ENCODE results near the gene DNAH14. TPM values are rescaled to one million over a fixed set of nuclear protein-coding genes. Genes with fewer than 3 reads are reported as not detected.
A peak's percentile ranks its signal among the peaks of the same experiment; 100 is the strongest.
"Not testable (repeated sequence)": the region's sequence is repeated elsewhere in the genome, so short reads cannot be mapped to it uniquely, and the experiment has no call there.

Gene DNAH14
- total RNA-seq, 2 donors from 2014 or later, result 36.6 to 41.6 TPM

GRCh38 chr1:224933584-224933983 is 4.1 kb downstream of the DNAH14 start:
- no peak overlapping the region for H3K4me3 Mint-ChIP-seq
- H3K4me1 ChIP-seq (ENCODE audit: control insufficient read depth, insufficient read depth, low read length), result no peaks in the 10 kb centered on the region
- H3K36me3 Mint-ChIP-seq (ENCODE audit: low read depth), result peaks cover 36% of the 10 kb centered on the region
- H3K27ac ChIP-seq (ENCODE audit: low read depth, low read length), result no peak overlapping the region
- peak overlapping the region; percentile 44 for H3K4me3 ChIP-seq (ENCODE audit: low read length)
- peaks cover 3% of the 10 kb centered on the region for H3K36me3 ChIP-seq (ENCODE audit: control insufficient read depth, insufficient read depth, low read length)
- H3K27me3 ChIP-seq (ENCODE audit: control insufficient read depth, insufficient read depth, low read length, poor library complexity, severe bottlenecking), result no peaks in the 10 kb centered on the region
- no peak overlapping the region for H3K9ac ChIP-seq (ENCODE audit: extremely low read depth, low read length, poor library complexity, severe bottlenecking)
- DNase-seq, result no peak
- no peak overlapping the region for H3K27ac Mint-ChIP-seq
- no peak for TF ChIP-seq CTCF (conservative IDR thresholded peaks at IDR 0.05)
- no peaks in the 10 kb centered on the region for H3K4me1 Mint-ChIP-seq
- peaks cover 72% of the 10 kb centered on the region for H3K9me3 Mint-ChIP-seq
- H3K9me3 ChIP-seq (ENCODE audit: control insufficient read depth, low read length), result peaks cover 70% of the 10 kb centered on the region
- 96 to 100% methylated on average over 1 to 4 of the region's 4 CpGs for WGBS, 2 experiments (ENCODE audit: insufficient coverage in 1 of 2, insufficient read length in 1 of 2)
- no peaks in the 10 kb centered on the region for H3K27me3 Mint-ChIP-seq (ENCODE audit: insufficient read depth)

- Histone ChIP-seq H3K9me3 (ENCODE audit: control insufficient read depth, low read length) (peaks cover 60% of the 10 kb centered on the region), H3K36me3 (ENCODE audit: control insufficient read depth, insufficient read depth, low read length) (no peaks in the 10 kb centered on the region), H3K4me1 (ENCODE audit: control insufficient read depth, insufficient read depth, low read length) (no peaks in the 10 kb centered on the region), H3K27me3 (ENCODE audit: control insufficient read depth, insufficient read depth, low read length, poor library complexity, severe bottlenecking) (no peaks in the 10 kb centered on the region), H3K9ac (ENCODE audit: extremely low read depth, low read length, poor library complexity, severe bottlenecking) (no peak overlapping the region), H3K4me3 (ENCODE audit: low read length) (peak overlapping the region; percentile 32), H3K27ac (ENCODE audit: low read depth, low read length) (no peak overlapping the region)
- Mint-ChIP-seq H3K4me3 (no peak overlapping the region), H3K4me1 (no peaks in the 10 kb centered on the region), H3K27me3 (ENCODE audit: insufficient read depth) (peaks cover 1% of the 10 kb centered on the region), H3K27ac (no peak overlapping the region), H3K36me3 (ENCODE audit: low read depth) (peaks cover 27% of the 10 kb centered on the region), H3K9me3 (peaks cover 78% of the 10 kb centered on the region)
- TF ChIP-seq CTCF (conservative IDR thresholded peaks at IDR 0.05), result no peak
- WGBS, 2 experiments (ENCODE audit: insufficient coverage in 1 of 2, insufficient read length in 1 of 2), result 91 to 100% methylated on average over 1 to 3 of the region's 4 CpGs
- no peak for DNase-seq
These were observed 9.2 kb downstream of the DNAH14 start for GRCh38 chr1:224938652-224939051.

- Mint-ChIP-seq H3K36me3 (ENCODE audit: low read depth) (peaks cover 23% of the 10 kb centered on the region), H3K4me3 (no peak overlapping the region), H3K9me3 (peaks cover 75% of the 10 kb centered on the region), H3K27ac (no peak overlapping the region), H3K27me3 (ENCODE audit: insufficient read depth) (peaks cover 1% of the 10 kb centered on the region), H3K4me1 (no peaks in the 10 kb centered on the region)
- no peaks in the 10 kb centered on the region for H3K4me1 ChIP-seq (ENCODE audit: control insufficient read depth, insufficient read depth, low read length)
- no peak overlapping the region for H3K9ac ChIP-seq (ENCODE audit: extremely low read depth, low read length, poor library complexity, severe bottlenecking)
- H3K36me3 ChIP-seq (ENCODE audit: control insufficient read depth, insufficient read depth, low read length), result no peaks in the 10 kb centered on the region
- no peak overlapping the region for H3K27ac ChIP-seq (ENCODE audit: low read depth, low read length)
- no peak for TF ChIP-seq CTCF (conservative IDR thresholded peaks at IDR 0.05)
- no peak for DNase-seq
- no peaks in the 10 kb centered on the region for H3K27me3 ChIP-seq (ENCODE audit: control insufficient read depth, insufficient read depth, low read length, poor library complexity, severe bottlenecking)
- peaks cover 47% of the 10 kb centered on the region for H3K9me3 ChIP-seq (ENCODE audit: control insufficient read depth, low read length)
- no peak overlapping the region for H3K4me3 ChIP-seq (ENCODE audit: low read length)
These were observed 10.5 kb downstream of the DNAH14 start for GRCh38 chr1:224939844-224940425.

GRCh38 chr1:224940735-224941134 is 11.3 kb downstream of the DNAH14 start:
- not testable (repeated sequence) for H3K4me1 ChIP-seq (ENCODE audit: control insufficient read depth, insufficient read depth, low read length); H3K27me3 Mint-ChIP-seq (ENCODE audit: insufficient read depth); H3K4me1 Mint-ChIP-seq; H3K27me3 ChIP-seq (ENCODE audit: control insufficient read depth, insufficient read depth, low read length, poor library complexity, severe bottlenecking); H3K27ac ChIP-seq (ENCODE audit: low read depth, low read length); H3K4me3 ChIP-seq (ENCODE audit: low read length); H3K36me3 ChIP-seq (ENCODE audit: control insufficient read depth, insufficient read depth, low read length); DNase-seq; H3K9ac ChIP-seq (ENCODE audit: extremely low read depth, low read length, poor library complexity, severe bottlenecking); H3K4me3 Mint-ChIP-seq; H3K27ac Mint-ChIP-seq
- Mint-ChIP-seq H3K9me3 (peaks cover 75% of the 10 kb centered on the region), H3K36me3 (ENCODE audit: low read depth) (peaks cover 28% of the 10 kb centered on the region)
- WGBS, 2 experiments (ENCODE audit: insufficient coverage in 1 of 2, insufficient read length in 1 of 2), result 100% methylated on average over 2 of the region's 3 CpGs; no CpG with 5 or more reads in 1 of the 2 experiments
- H3K9me3 ChIP-seq (ENCODE audit: control insufficient read depth, low read length), result peaks cover 39% of the 10 kb centered on the region

GRCh38 chr1:224945651-224946348 is 16.3 kb downstream of the DNAH14 start:
- H3K36me3 ChIP-seq (ENCODE audit: control insufficient read depth, insufficient read depth, low read length); H3K4me1 ChIP-seq (ENCODE audit: control insufficient read depth, insufficient read depth, low read length); H3K4me1 Mint-ChIP-seq; H3K27me3 Mint-ChIP-seq (ENCODE audit: insufficient read depth); H3K9me3 ChIP-seq (ENCODE audit: control insufficient read depth, low read length); H3K27ac Mint-ChIP-seq; H3K27me3 ChIP-seq (ENCODE audit: control insufficient read depth, insufficient read depth, low read length, poor library complexity, severe bottlenecking); H3K27ac ChIP-seq (ENCODE audit: low read depth, low read length); H3K4me3 ChIP-seq (ENCODE audit: low read length); H3K9ac ChIP-seq (ENCODE audit: extremely low read depth, low read length, poor library complexity, severe bottlenecking); H3K4me3 Mint-ChIP-seq: not testable (repeated sequence)
- Mint-ChIP-seq H3K9me3 (peaks cover 44% of the 10 kb centered on the region), H3K36me3 (ENCODE audit: low read depth) (peaks cover 16% of the 10 kb centered on the region)
- peak; percentile 62 for DNase-seq
- 92 to 94% methylated on average over 7 to 9 of the region's 10 CpGs for WGBS, 2 experiments (ENCODE audit: insufficient coverage in 1 of 2, insufficient read length in 1 of 2)
